Tibial nerve (tissue), 4 donors: ENCODE measurements around the gene VGLL4. TPM values are rescaled to one million over a fixed set of nuclear protein-coding genes. Genes with fewer than 3 reads are reported as not detected.

Source experiments
- DNase-seq, 2 donors: peaks; one replicate each; pipeline ENCODE4 v3.0.0-alpha.2; 2019; ENCODE audit warnings: low spot score in 2 of 2
- H3K27ac ChIP-seq, 4 donors: fragments of 200-600 bp; sonication (generic) in 3 of 4; one replicate each; pipeline ENCODE4 v1.5.1; 2017 to 2019; ENCODE audit warnings: mild to moderate bottlenecking in 1 of 4
- H3K27me3 ChIP-seq, 2 donors: fragments of 200-600 bp; sonication (generic) in 1 of 2; one replicate each; pipeline versions ENCODE4 v1.5.1 to v1.6.0; 2017 to 2019
- H3K36me3 ChIP-seq, 3 donors: fragments of 200-600 bp; sonication (generic); one replicate each; pipeline ENCODE4 v1.5.1; 2018 to 2019
- H3K4me1 ChIP-seq, 4 donors: fragments of 200-600 bp; sonication (generic) in 3 of 4; one replicate each; pipeline ENCODE4 v1.5.1; 2017 to 2019
- H3K4me3 ChIP-seq, 4 donors: fragments of 200-600 bp; sonication (generic) in 3 of 4; one replicate each; pipeline ENCODE4 v1.5.1; 2017 to 2019; ENCODE audit warnings: mild to moderate bottlenecking in 1 of 4, moderate library complexity in 1 of 4
- H3K9me3 ChIP-seq, 4 donors: fragments of 200-600 bp; sonication (generic) in 3 of 4; one replicate each; pipeline ENCODE4 v1.5.1; 2017 to 2019
- EP300 ChIP-seq, 2 donors: sonication (generic); formaldehyde crosslinking; IDR thresholded peaks; one replicate each; pipeline ENCODE4 v1.6.1; 2017; ENCODE audit warnings: antibody characterized with exemption in 2 of 2, mild to moderate bottlenecking in 1 of 2
- POLR2A ChIP-seq, 2 donors: fragments of 450-650 bp; IDR thresholded peaks; one replicate each; pipeline ENCODE4 v1.6.1; 2017; ENCODE audit warnings: antibody characterized with exemption in 2 of 2, mild to moderate bottlenecking in 2 of 2, moderate library complexity in 2 of 2
- WGBS, 2 donors: methylation state at CpG; one replicate each; pipeline ENCODE4 v1.1.5; 2018; 5-methylcytosine and 5-hydroxymethylcytosine counted together
- total RNA-seq, 4 donors: library from RNA; depleted of rRNA; stranded (reverse); fragments of >200 nt; gene quantifications; one replicate each; pipeline ENCODE4 v1.1.0, GENCODE V29; 2016
- TF ChIP-seq, protein P1 (sequence below), 5 experiments: fragments of 200-600 bp in 3 of 5; fragments of 450-650 bp in 2 of 5; sonication (generic) in 3 of 5; IDR thresholded peaks; one replicate each; pipeline ENCODE4 v1.5.1; 2016 to 2019; ENCODE audit warnings: antibody characterized with exemption in 5 of 5, mild to moderate bottlenecking in 3 of 5, moderate library complexity in 2 of 5

The VGLL4 gene
- total RNA-seq, 4 donors from 2014 or later: 106 to 205 (median 110) TPM

DNA sequence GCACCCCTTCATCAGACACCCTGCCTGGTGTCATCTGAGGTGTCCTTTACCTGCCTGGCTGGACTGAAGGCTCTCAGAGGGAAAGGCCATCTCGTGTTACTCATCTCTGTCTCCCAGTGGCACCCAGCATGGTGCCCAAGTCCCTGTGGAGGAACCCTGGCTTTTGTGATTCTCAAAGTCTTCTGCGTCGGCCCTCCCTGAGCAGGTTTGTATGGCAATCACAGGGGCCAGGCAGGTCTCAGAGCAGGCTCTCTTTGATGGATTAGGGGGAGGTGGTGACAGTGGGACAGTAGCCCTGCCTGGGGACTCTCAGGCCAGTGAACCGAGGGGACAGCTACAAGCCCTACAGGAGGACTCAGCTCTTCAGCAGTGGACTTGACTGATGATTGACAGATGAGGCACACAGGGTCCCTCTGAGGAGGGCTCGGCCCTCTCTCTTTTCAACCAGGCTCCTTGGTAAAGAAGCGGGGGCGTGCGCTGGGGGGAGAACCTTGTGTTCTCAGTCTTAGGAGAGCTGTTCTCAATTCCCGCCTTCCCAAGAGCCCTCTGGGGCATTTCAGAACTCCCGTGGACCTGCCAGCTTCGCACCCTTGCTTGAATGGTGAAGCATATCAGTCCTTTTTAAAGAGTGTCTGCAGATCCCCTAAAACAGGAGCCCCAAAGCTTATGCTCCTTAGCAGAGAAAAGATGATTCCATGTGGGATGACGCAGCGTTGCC is 108.3 kb downstream of the VGLL4 start:
- WGBS, 2 donors: 94 to 96% methylated on average over 12 to 13 of the region's 13 CpGs
- no peak overlapping the region for H3K27ac ChIP-seq
- no peaks in the 10 kb centered on the region for H3K36me3 ChIP-seq
- H3K4me3 ChIP-seq: no peak overlapping the region
- H3K27me3 ChIP-seq: no peaks in the 10 kb centered on the region
- DNase-seq: no peak
- H3K4me1 ChIP-seq: peaks cover 0 to 40% (median 5%) of the 10 kb centered on the region in 4 donors
- H3K9me3 ChIP-seq: no peaks in the 10 kb centered on the region
- TF ChIP-seq EP300 (IDR thresholded peaks at IDR 0.05) (no peak), POLR2A (IDR thresholded peaks at IDR 0.05) (no peak)
- TF ChIP-seq, protein P1, sequence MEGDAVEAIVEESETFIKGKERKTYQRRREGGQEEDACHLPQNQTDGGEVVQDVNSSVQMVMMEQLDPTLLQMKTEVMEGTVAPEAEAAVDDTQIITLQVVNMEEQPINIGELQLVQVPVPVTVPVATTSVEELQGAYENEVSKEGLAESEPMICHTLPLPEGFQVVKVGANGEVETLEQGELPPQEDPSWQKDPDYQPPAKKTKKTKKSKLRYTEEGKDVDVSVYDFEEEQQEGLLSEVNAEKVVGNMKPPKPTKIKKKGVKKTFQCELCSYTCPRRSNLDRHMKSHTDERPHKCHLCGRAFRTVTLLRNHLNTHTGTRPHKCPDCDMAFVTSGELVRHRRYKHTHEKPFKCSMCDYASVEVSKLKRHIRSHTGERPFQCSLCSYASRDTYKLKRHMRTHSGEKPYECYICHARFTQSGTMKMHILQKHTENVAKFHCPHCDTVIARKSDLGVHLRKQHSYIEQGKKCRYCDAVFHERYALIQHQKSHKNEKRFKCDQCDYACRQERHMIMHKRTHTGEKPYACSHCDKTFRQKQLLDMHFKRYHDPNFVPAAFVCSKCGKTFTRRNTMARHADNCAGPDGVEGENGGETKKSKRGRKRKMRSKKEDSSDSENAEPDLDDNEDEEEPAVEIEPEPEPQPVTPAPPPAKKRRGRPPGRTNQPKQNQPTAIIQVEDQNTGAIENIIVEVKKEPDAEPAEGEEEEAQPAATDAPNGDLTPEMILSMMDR (IDR thresholded peaks at IDR 0.05): no peak

DNA sequence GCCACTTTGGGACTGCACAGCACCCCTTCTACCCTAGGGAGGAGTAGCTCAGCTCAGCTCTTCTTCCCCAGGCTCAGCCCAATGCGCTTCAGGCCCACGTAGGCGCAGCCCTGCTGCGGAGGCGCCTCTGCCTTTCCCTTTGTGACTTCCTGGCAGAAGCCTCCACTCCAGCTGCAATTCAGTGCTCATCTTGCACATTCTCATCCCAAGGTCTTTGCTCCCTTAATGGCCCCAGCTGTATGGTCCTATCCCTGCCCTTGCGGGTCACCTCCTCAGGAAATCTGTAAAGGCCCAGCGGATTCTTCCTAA is 109.0 kb downstream of the VGLL4 start:
- H3K27me3 ChIP-seq: no peaks in the 10 kb centered on the region
- H3K4me3 ChIP-seq: no peak overlapping the region
- TF ChIP-seq POLR2A (IDR thresholded peaks at IDR 0.05) (no peak), EP300 (IDR thresholded peaks at IDR 0.05) (no peak)
- TF ChIP-seq, protein P1 (IDR thresholded peaks at IDR 0.05): no peak
- H3K4me1 ChIP-seq: peaks cover 0 to 46% (median 8%) of the 10 kb centered on the region in 4 donors
- H3K36me3 ChIP-seq: no peaks in the 10 kb centered on the region
- no peak overlapping the region for H3K27ac ChIP-seq
- DNase-seq: no peak
- no peaks in the 10 kb centered on the region for H3K9me3 ChIP-seq
- WGBS, 2 donors: 85 to 96% methylated on average over 7 of the region's 7 CpGs

DNA sequence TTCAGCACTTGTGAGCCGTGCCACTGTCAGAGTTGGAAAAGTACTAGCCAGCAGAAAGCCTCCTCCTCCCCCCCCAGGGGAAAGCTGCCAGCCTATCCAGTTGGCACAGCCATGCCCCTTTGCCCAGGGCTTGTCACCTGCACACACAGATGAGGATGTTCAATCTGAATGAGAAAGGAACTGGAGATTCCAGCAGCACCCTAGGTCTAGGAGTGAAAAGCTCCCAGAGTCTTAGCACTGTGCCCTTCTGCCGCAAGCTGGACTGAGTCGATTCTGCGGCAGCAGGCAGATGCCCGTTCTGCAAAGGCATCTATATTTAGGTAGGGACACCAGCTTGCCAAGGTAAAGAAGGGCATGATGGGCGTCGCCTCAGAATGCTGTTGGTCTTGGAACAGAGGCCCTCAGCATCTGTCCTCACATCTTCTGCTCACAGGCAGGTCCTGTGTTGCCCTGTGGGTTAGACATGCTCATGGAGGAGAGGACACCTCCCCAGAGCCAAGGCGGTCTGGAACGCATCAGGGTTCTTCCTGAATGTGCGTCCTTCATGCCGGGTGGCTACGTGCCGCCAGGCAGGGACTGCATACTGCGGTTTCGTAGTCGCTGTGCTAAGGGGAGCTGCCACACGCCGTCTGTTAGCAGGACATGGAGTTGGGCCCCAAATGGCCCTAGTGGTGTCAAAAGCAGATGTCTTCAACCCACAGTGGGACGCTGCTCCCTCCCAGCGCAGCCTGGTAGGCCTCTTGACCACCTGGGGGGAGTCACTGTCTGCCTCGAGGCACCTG is 109.5 kb downstream of the VGLL4 start:
- no peak for DNase-seq

DNA sequence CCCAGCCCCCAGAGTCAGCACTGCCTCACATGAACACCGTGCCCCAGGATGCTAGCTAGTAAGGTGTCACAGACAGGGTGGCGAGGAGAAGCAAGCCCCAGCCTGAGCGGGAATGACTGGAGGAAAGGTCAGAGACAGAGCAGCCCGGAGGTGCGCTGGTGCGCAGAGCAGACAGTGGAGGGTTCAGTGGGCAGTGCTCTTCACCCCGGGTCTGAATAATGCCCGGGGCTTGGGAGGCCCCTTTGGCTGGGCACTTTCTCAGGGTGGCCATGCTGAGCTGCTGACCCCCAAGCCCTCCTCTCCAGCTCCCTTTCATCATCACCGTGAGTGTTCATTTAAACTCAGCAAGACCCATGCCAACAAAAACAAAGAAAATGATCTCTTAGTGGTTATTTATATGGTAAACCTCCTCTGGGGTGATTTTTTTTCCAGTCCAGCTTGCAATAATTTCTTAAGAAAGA is 110.8 kb downstream of the VGLL4 start:
- H3K36me3 ChIP-seq: no peaks in the 10 kb centered on the region
- H3K9me3 ChIP-seq: no peaks in the 10 kb centered on the region
- 59 to 67% methylated on average over 9 of the region's 9 CpGs for WGBS, 2 donors
- H3K4me1 ChIP-seq: peaks cover 0 to 52% (median 9%) of the 10 kb centered on the region in 4 donors
- peak overlapping the region in 1 of 4 donors; percentile 28 for H3K27ac ChIP-seq
- H3K27me3 ChIP-seq: no peaks in the 10 kb centered on the region
- H3K4me3 ChIP-seq: no peak overlapping the region
- DNase-seq: no peak
- TF ChIP-seq POLR2A (IDR thresholded peaks at IDR 0.05) (no peak), EP300 (IDR thresholded peaks at IDR 0.05) (no peak)
- TF ChIP-seq, protein P1 (IDR thresholded peaks at IDR 0.05): no peak

More for the DNA sequence above, 109.5 kb downstream of the VGLL4 start:
- Histone ChIP-seq H3K4me1 (peaks cover 0 to 52% (median 9%) of the 10 kb centered on the region in 4 donors), H3K36me3 (no peaks in the 10 kb centered on the region), H3K27ac (peak overlapping the region in 1 of 4 donors; percentile 60), H3K9me3 (no peaks in the 10 kb centered on the region), H3K4me3 (no peak overlapping the region), H3K27me3 (no peaks in the 10 kb centered on the region)
- 71 to 80% methylated on average over 20 of the region's 21 CpGs for WGBS, 2 donors
- TF ChIP-seq, protein P1 (IDR thresholded peaks at IDR 0.05): no peak
- TF ChIP-seq POLR2A (IDR thresholded peaks at IDR 0.05) (no peak), EP300 (IDR thresholded peaks at IDR 0.05) (no peak)
